ENCODE data around the gene CYB561D1. TPM values are rescaled to one million over a fixed set of nuclear protein-coding genes. Genes with fewer than 3 reads are reported as not detected.

The CYB561D1 gene
- total RNA-seq, 1 donor from 2014 or later, result 15.1 TPM

DNA sequence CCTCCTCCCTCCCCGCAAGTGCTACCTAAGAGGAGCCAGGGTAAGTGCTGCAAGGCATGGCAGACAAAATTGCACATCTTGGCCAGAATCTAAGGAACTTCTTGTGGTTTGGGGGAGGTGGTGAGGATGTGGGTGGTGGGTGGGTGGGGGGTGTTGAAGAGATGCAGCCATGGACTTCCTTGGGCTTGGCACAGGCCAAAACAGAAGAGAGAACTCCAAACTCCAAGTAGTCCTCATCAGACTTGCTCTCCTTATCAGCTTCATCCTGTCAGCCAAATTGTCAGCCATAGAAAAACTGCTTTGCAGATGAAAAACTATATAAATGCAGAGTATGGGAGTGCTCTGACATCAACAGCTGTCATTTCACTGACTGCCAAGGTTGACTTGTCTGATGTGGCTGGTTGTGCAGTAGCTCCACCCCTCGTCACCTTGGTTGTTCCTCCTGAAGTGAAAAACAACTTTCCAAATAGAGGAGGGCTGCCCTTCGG, 8.5 kb downstream of the CYB561D1 start:
- no peak overlapping the region for H3K4me3 ChIP-seq
- DNase-seq (no peak), ATAC-seq (no peak)
- TF ChIP-seq, protein P1, sequence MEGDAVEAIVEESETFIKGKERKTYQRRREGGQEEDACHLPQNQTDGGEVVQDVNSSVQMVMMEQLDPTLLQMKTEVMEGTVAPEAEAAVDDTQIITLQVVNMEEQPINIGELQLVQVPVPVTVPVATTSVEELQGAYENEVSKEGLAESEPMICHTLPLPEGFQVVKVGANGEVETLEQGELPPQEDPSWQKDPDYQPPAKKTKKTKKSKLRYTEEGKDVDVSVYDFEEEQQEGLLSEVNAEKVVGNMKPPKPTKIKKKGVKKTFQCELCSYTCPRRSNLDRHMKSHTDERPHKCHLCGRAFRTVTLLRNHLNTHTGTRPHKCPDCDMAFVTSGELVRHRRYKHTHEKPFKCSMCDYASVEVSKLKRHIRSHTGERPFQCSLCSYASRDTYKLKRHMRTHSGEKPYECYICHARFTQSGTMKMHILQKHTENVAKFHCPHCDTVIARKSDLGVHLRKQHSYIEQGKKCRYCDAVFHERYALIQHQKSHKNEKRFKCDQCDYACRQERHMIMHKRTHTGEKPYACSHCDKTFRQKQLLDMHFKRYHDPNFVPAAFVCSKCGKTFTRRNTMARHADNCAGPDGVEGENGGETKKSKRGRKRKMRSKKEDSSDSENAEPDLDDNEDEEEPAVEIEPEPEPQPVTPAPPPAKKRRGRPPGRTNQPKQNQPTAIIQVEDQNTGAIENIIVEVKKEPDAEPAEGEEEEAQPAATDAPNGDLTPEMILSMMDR (IDR thresholded peaks at IDR 0.05), result no peak
- peaks cover 21% of the 10 kb centered on the region for H3K36me3 ChIP-seq
- no peaks in the 10 kb centered on the region for H3K9me3 ChIP-seq
- H3K27ac ChIP-seq, result no peak overlapping the region
- peaks cover 46% of the 10 kb centered on the region for H3K4me1 ChIP-seq
- intact Hi-C loops (cut with DNase I), result no loop called here
- H3K27me3 ChIP-seq (ENCODE audit: low read depth), result no peaks in the 10 kb centered on the region

- Histone ChIP-seq H3K27ac (no peak overlapping the region), H3K9me3 (no peaks in the 10 kb centered on the region), H3K36me3 (peaks cover 10% of the 10 kb centered on the region), H3K4me3 (no peak overlapping the region), H3K27me3 (ENCODE audit: low read depth) (no peaks in the 10 kb centered on the region), H3K4me1 (peaks cover 45% of the 10 kb centered on the region)
- DNase-seq (no peak), ATAC-seq (no peak)
- TF ChIP-seq, protein P1 (IDR thresholded peaks at IDR 0.05), result no peak
- intact Hi-C loops (cut with DNase I), result no loop called here
Observed at GRCh38 chr1:109503935-109504334, 10.0 kb downstream of the CYB561D1 start.

GRCh38 chr1:109504974-109505373, 11.1 kb downstream of the CYB561D1 start:
- no peak for ATAC-seq
- Histone ChIP-seq H3K27ac (no peak overlapping the region), H3K27me3 (ENCODE audit: low read depth) (no peaks in the 10 kb centered on the region), H3K36me3 (peaks cover 10% of the 10 kb centered on the region), H3K4me3 (no peak overlapping the region), H3K9me3 (no peaks in the 10 kb centered on the region), H3K4me1 (peaks cover 40% of the 10 kb centered on the region)
- TF ChIP-seq, protein P1 (IDR thresholded peaks at IDR 0.05), result no peak
- no peak for DNase-seq
- intact Hi-C loops (cut with DNase I), result no loop called here

DNA sequence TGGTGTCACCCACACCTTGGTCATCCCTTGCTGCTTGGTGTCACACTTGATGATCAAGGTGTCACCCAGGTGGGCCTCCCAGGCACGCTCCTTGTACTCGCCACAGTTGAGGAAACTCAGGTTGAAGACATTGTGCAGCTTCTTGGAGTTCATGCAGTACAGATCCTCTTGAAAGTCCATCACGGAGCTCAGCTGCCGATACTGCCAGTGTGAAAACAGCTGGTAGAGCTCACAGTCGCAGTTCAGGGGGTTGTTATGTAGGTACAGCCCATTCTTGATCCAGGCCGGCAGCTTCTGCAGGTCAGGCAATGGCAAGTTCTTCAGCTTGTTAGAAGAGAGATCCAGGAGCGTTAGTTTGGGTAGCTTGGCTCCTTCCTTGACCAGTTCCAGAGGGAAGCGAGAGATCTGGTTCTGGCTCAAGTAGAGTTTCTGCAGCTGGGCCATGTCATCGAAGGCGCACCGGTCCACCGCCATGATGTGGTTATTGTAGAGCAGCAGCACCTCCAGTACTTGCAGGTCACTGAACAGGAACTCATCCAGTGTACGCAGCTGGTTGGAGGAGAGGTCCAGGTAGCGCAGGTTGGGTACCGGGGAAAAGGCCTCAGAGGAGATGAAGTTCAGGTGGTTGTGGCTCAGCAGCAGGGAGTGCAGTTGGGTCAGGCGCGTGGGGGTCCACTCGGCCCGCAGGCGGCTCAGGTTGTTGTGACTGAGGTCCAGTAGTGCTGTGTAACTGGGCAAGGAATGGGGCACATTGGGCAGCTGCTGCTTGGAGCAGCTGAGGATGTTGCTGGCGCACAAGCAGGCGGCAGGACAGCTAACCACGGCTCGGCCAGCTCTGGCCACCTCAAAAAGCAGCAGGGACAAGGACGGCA, 14.3 kb downstream of the CYB561D1 start:
- no peak for DNase-seq
- Histone ChIP-seq H3K27ac (no peak overlapping the region), H3K27me3 (ENCODE audit: low read depth) (no peaks in the 10 kb centered on the region), H3K4me1 (peaks cover 16% of the 10 kb centered on the region), H3K36me3 (no peaks in the 10 kb centered on the region), H3K9me3 (no peaks in the 10 kb centered on the region), H3K4me3 (peak overlapping the region; percentile 81)
- ATAC-seq, result no peak
- intact Hi-C loops (cut with DNase I), result no loop called here
- TF ChIP-seq, protein P1 (IDR thresholded peaks at IDR 0.05), result no peak

DNA sequence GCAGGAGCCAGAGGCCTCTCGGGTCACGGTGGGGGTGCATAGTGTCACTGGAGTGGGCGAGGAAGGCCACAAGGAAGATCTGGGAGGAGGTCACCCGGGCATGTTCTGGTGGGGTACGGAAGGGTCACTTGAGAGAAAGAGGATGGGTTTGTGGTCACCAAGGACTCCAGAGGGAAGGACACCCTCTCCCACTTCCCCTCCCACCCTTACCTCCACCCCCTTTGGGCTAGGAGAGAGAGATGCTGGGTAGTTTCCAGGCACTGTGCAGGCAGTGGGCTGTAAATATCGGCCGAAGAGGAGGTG, 14.9 kb downstream of the CYB561D1 start:
- Histone ChIP-seq H3K27me3 (ENCODE audit: low read depth) (no peaks in the 10 kb centered on the region), H3K4me3 (peak overlapping the region; percentile 81), H3K27ac (no peak overlapping the region), H3K9me3 (no peaks in the 10 kb centered on the region), H3K36me3 (no peaks in the 10 kb centered on the region), H3K4me1 (peaks cover 16% of the 10 kb centered on the region)
- TF ChIP-seq, protein P1 (IDR thresholded peaks at IDR 0.05), result no peak
- intact Hi-C loops (cut with DNase I), result no loop called here
- DNase-seq (no peak), ATAC-seq (no peak)

Measured in lower lobe of right lung (tissue), 2 donors.